HG03439 (cell line): ENCODE data around the gene HYDIN.
"Not testable (repeated sequence)": the region's sequence is repeated elsewhere in the genome, so short reads cannot be mapped to it uniquely, and the experiment has no call there.

Experiments
- ATAC-seq: cut with Tn5 transposase; IDR thresholded peaks from one replicate; pipeline ENCODE4 v1.9.1; 2021; ENCODE audit warnings: mild to moderate bottlenecking, moderate library complexity; ENCODE audit not compliant: unreplicated experiment

Gene HYDIN

DNA sequence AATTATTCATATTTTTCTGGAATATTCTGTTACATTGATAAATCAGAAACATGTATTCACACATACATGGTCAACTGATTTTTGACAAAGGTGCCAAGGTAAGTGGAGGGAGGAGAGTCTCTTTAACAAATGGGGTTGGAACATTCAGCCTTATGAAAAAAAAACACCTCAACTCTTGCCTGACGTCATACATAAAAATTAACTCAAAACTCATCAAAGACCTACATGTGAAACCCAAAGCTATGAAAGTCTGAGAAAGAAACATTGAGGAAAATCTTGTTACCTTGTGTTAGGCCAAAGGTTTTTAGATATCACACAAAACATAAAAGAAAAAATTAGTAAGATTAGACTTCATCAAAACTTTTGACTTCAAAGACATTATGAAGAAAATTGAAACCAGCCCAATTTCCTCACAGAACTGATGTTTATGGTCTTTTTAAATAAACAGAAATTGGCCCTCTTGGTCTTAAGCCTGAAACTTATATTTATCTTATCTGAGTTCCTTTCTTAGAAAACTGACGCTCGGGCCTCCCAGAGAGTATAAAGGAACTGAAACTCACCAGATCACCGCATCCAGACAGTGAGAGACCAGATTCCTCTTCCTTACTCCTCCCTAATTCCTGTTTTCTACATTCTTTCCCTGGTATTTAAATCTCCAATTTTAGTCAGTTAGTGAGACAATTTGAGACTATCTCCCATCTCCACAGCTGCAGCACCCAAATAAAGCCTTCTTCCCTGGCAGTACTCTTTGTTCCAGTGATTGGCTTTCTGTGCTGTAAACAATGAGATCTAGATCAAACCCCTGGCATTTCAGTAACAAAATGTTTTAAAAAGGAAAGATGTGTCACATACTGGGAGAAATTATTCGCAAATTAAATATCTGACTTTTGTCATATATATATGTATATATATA is 4.0 kb downstream of the HYDIN start:
- no peak for ATAC-seq

DNA sequence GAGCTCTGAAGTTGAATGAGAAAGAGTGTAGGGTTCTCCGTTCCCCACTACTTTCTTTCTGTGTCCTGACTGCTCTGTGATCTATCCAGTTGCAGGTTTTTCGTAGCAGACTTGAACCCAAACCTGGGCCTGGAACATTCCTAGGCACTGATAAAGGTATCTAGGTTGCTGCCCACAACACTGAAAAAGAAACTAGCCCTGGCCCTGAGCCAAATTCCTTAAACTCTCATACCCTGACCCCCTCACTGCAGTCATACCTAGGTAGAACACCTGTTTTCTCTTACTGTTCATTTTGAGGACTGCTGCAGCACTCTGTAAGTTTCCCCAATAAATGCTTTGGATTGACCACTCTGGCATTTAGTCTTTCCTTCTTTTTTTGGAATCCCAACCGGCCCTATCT is 5.4 kb downstream of the HYDIN start:
- ATAC-seq = no peak

DNA sequence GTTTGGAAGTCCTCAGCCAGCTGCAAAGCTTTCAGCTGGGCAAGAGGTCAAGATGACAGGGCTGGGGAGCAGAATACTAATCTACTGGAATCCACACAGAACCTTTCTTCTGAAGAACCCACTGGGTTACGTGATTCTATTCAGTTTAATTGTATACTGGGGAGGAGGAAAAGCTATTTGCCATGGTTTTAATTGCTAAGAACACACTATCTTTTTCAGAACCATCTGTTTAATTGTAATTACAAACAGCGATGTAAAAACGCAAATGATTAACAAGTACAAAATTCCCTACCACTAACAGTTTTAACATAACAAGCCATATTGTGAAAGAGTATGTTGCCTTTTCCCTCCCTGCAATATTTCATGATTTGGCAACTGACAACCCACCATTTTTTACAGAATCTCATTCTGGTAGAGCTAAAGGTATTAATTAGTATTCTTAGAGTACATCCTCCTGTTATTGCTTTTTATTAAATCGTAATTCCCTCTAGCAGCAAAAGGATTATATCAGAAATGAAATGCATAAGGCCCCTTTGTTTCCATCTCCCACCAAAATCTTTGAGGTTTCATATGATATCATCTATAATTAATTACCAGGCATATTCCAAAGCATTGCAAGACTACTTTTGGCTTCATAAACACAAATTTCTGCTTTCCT is 12.1 kb downstream of the HYDIN start:
- no peak for ATAC-seq

DNA sequence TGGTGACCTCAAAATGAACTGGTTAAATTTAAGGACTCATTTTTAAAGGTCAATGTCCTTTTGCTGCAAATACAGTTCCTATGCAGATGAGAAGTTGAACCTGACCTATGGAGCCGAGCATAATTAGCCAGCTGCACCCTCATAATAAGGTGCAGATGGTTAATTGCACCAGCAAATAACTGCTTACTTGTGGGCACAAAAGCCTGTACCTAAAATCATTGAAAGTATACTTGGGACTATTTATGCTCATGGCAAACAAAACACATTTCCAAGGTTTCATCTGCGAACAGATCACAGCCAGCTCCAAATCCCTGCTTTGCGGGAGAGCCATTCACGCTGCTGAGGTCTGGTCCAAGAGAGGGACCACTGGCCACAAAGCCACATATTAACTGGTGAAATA is 13.0 kb downstream of the HYDIN start:
- ATAC-seq = no peak

DNA sequence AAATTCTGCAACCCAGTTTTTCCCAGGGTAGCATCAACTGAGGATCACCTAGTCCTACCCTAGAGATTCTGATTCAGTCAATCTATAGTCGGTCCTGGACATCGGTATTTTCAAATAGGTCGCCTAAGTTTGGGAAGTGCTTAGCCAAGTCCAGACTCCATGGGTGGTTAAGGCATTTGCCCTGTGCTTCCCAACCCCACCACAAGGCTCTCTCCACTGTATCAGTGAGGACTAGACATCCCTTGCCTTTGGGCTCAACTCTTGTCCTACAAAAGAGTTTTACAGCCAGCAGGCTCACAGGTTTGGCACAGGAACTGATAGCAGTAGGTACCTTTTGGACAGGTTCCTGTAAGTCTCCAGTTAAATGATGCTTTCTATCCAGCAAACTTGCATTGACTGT is 13.8 kb downstream of the HYDIN start:
- no peak for ATAC-seq

DNA sequence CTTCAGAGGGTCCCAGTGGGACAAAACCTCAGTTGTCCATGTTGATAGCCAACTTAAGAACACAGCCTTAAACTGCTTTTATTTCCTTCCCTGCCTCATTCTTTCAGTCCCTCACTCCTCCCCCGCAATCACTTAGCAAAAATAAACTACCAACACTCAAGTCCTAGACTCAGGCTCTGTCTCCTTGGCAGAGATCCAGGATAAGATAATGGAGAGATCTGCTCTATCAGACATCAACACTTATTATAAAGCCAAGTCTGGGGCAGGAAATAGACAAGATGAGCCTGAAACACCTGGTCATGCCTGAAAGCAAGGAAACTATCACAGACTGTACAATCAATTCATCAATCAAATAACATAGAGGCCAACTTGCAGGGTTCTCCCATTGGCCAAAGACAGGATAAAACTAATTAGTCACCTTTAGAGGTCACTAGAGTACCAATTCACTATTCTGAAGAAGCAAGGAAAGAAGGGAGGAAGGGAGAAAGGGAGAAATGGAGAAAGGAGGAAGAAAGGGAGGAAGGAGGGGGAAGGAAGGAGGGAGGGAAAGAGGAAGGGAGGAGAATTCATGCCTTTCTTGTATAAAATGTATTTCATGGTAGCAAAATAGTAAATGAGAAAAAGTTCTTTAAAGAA is 15.7 kb downstream of the HYDIN start:
- ATAC-seq = no peak

DNA sequence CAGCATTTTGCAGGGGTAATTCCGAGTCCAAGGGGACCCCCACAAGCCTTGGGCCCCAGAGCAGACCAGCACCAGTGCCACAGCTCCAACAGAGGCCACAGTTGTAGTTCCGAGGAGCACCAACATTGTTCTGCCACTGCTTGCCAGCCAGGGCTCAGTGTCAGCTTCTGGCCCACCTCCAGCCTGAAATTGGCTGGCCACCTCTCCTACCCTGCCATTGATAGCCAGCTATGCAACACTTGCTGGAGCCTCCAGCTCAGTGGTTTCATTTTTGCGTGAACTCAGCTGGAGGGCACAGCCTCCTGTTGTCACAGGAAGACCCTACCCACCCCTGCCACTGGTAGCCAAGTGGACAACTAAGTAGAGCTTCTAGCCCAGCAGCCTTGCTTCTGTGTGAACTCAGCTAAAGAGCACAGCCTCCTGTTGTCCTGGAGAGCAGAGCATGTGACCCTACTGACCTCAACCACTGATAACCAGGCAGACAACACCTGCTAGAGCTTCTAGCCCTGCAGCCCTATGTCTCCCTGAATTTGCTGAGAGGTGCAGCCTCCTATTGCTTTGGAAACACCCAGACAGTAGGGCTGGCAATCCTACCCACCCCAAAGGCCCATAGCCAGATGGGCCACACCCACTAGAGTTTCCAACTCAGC is 24.9 kb downstream of the HYDIN start:
- no peak for ATAC-seq

DNA sequence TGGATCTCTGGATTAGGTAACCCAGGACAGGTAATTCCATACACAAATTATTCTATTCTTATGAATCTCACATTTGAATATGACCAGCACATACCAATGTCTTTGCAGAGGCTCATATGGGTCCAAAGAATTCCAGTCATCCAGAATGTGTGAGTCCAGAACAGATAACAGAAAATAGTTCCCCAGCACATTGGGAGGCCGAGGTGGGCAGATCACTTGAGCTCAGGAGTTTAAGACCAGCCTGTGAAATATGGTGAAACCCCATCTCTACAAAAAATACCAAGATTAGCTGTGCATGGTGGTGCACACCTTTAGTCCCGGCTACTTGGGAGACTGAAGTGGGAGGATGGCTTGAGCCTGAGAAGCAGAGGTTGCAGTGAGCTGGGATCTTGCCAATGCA is 26.9 kb downstream of the HYDIN start:
- ATAC-seq = no peak

DNA sequence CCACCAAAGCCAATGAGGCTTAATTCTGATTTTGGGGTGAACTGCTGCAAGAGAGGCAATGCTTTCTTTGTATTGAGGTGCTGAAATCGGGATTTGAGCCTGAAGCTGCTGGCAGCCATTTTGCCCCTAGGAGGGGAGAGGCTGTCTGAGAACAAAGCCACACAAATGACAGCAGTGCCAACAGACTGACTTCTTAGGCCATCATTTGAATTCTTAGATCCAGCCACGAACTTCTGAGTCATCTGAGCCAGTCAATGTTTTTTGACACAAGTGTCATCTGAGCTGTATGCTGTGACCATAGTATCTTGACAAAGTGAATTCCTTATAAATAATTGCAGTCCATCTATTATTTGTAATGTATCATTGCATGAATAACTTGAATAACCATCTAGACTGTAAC is 29.0 kb downstream of the HYDIN start:
- ATAC-seq = no peak

DNA sequence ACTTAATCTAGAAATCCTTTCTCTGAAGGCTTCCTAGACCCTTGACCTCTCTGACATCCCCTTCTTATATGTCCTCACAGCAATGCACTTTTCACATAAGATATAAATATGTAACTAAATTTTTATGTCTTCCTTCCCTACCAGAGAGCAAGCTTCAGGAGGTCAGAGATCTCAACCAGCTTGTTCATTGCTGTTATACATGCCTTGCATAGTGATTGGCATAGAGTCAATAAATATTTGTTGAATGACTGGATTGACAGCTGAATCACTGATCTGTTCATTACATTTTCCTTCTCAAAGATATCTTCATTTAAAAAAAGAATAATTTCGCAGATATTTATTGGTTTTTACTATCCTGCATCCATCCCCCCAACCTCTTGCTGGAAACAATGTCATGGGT is 29.5 kb downstream of the HYDIN start:
- no peak for ATAC-seq

DNA sequence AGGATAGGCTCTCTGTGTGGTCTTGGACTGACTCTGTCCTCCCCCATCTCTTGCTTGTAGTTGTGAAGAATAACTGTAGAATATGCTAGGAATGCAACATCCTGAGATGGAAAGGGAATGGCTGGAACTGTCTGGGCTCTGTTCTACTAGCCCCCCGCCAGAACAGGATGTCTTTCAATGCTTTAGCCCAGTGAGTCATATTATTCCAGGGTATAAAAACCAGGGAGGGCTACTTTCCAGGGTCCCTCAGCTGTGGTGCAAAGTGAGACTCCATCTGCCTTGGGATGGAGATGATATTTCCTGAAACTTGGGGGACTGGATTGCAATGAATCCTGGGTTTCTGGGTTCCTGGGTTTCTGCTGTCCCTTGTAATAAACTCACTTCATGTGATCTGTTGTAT is 32.1 kb downstream of the HYDIN start:
- ATAC-seq = no peak

DNA sequence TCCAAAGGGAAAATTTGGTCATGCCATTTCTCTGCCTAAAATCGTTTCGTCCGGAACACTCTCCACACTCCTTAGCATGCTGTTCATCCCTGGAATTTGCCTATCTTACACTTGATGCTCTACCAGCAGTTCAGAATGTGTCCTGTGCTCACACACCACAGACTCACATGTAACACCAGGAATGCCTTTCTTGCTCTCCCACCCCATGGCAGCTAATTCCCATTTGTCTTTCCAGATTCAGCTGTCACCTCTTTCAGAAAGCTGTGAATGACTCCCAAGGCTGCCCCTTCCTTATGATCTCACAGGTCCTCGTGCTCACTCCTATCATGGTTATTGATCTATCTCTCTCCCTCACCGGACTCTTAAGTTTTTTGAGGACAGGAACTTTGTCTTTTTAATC is 38.1 kb downstream of the HYDIN start:
- ATAC-seq = no peak

DNA sequence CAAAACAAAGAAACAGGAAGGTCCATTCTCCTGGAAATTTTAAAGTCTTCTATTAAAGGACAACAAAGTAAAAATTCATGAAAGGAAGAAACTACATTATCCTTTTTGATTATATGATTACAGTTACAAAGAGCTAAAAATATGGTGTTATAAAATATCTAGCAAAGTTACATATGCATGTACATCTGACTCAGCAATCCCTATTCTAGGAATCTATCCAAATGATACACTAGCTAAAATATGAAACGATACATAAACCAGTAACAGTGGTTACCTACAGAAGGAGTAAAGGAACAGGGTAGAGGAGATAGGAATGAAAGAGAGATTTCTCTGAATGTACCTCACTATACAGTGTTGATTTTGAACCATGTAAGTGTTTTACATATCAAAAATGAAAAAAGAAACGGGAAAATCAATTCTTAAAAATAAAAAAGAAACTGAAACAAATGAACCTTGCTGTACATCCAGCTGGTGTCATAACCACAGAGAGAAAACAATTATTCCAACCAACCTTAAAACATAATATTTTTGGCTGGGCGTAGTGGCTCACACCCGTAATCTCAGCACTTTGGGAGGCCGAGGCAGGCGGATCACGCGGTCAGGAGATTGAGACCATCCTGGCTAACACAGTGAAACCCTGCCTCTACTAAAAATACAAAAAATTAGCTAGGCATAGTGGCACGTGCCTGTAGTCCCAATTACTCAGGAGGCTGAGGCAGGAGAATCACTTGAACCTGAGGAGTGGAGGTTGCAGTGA is 41.4 kb downstream of the HYDIN start:
- ATAC-seq = no peak

DNA sequence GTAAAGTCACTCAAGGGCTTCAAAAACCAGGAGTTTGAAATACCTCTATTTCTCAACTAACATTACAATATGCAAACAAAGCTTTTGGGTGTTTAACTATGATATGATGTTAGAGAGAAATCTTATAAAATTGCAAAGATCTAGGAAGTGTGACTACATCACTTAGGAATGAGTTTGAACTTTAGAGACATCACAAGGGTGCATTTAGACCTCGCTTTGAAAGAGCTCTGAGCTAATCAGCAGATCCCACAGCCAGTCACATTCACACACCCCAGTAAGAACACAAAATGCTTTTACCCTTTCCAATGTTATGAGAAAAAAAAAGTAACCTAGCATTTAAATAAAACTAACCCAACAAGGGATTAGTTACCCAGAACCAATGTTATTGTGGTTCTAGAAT is 45.2 kb downstream of the HYDIN start:
- ATAC-seq = no peak

DNA sequence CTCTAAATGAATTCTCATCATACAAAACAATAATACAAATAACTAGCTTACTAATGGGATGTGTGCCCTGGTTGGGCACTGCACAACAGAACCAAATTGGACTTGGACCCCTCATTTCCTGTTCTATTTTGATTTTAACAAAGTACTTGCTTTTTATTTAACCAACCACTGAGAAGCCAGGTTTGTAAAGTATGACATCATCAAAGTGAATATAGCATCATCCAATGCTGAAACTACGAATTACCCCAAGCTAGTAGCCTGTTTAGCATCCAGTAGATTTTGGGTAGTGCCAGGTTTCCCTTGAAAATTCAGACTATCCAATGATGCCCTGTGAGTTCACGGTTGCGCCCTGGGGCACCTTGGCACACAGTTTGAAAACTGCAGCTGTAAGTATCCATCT is 51.0 kb downstream of the HYDIN start:
- no peak for ATAC-seq

DNA sequence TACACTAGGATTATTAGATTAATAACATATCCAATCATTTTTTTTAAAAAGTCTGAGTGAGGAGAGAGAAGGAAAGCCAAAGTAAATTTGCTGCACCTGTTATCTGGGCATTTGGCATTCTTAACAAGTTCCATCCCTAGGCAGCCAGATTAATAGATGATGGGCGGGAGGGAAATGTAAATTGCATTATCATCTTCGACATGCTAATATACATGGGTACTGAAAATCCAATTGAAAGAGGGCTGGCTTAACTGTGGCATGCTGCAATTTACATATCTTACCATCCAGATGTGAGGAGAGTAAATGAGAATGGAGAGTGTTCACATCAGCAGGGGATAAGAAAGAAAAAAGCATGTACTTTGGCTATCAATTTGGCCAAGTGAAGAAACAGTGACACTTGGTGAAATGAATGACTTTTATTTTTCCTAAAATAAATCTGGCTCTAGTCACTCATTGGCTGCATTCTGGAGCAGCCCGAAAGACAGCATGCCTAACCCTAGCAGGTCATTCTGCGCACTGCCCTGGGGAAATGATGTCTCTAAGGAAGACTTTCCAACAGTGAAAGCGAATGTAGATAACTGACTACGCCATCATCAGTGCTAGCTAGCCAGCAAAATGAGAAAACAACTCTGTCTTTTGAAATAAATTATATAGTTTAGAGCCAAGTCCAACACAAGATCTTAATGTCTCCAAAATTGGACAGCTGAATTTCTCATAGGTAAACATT is 57.9 kb downstream of the HYDIN start:
- ATAC-seq = no peak

DNA sequence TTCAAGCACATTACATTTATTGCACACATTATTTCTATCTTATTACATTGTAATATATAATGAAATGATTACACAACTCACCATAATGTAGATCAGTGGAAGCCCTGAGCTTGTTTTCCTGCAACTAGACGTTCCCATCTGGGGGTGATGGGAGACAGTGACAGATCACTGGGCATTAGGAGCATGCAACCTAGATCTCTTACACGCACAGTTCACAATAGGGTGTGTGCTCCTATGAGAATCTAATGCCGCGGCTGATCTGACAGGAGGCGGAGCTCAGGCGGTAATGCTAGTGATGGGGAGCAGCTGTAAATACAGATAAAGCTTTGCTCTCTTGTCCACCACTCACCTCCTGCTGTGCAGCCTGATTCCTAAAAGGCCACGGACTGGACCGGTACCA is 69.5 kb downstream of the HYDIN start:
- ATAC-seq = not testable (repeated sequence)

DNA sequence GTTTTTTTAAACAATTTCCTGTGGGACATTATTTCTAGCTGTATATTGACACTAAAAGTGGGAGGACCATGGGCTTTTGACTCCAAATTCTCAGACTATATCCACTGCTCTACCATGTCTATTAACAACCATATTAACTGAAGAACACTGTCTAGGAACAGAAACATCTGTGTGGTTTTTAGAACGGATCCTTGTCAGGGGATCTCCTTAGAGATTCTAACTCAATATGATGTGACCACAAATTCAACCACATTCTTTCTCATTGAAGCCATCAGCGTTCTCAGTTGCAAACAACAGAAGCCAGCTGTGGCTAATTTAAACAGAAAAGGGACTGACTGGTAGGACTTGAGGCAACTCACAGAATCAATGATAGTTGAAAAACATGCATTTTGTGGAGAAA is 73.2 kb downstream of the HYDIN start:
- ATAC-seq = not testable (repeated sequence)

DNA sequence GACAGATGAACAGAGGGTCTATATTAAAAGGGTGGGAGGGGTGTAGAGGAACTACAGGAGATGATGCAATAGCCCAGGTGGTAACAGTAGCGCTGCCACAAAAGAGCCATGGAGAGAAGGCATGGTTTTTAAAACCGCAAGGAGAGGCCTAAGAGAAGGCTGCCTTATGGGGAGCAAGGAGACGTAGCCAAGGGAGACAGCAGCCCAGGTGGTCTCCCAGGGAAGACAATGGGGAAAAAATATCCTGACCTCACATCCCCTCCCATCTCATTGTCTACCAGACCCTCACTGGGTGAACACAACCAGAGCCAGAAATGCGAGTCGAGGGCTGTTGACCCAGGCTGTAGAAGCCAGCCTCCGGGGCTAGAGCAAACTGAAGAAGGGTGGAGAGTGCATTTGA is 77.2 kb downstream of the HYDIN start:
- ATAC-seq = not testable (repeated sequence)

DNA sequence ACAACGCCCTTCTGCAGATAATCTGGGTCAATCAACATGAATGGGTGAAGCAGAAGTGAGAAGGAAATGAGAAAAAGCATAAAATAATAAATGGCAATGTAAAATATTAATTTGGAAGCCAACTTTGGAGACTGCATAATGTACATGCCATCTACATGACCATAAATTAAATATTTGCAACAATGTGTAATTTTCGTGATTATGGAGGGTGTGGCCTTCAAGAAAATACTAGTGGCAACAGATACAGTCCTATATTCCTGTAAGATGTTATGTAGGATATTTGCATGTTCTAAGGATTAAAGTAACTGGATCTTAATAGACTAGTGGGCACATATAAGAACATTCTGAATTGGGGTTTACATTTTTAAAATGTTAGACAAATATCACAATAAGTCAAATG is 78.9 kb downstream of the HYDIN start:
- not testable (repeated sequence) for ATAC-seq
